Activated CD4-positive, alpha-beta T cell treated with anti-CD3 and anti-CD28 coated beads, Interleukin-2, amount 50 U/mL, for 48 hours (primary cell): ENCODE results near the gene PHACTR3.
"Not testable (repeated sequence)": the region's sequence is repeated elsewhere in the genome, so short reads cannot be mapped to it uniquely, and the experiment has no call there.

ENCODE experiments used
- DNase-seq, 2 experiments: peaks; one replicate each; pipeline ENCODE4 v3.0.0-alpha.2; 2020

PHACTR3 gene

GRCh38 chr20:59603781-59604541, at the start of gene PHACTR3:
Gene PHACTR3 (plus strand): TSS chr20:59604540. CDS start chr20:59605015, 475 bp downstream.
- no peak for DNase-seq

GRCh38 chr20:59557733-59558529, 46.4 kb upstream of the PHACTR3 start:
- not testable (repeated sequence) for DNase-seq

GRCh38 chr20:59559024-59559817, 45.1 kb upstream of the PHACTR3 start:
- no peak for DNase-seq

GRCh38 chr20:59559863-59560262, 44.5 kb upstream of the PHACTR3 start:
- no peak for DNase-seq

- no peak for DNase-seq
Measured at GRCh38 chr20:59560588-59561227, 43.6 kb upstream of the PHACTR3 start.

- DNase-seq: no peak
Measured at GRCh38 chr20:59561228-59561605, 43.1 kb upstream of the PHACTR3 start.

- no peak for DNase-seq
Measured at GRCh38 chr20:59561614-59562277, 42.6 kb upstream of the PHACTR3 start.

- DNase-seq: no peak
Measured at GRCh38 chr20:59564171-59564570, 40.2 kb upstream of the PHACTR3 start.

- DNase-seq: no peak
Measured at GRCh38 chr20:59564943-59565342, 39.4 kb upstream of the PHACTR3 start.

GRCh38 chr20:59565768-59566461, 38.4 kb upstream of the PHACTR3 start:
- DNase-seq: no peak

- no peak for DNase-seq
Measured at GRCh38 chr20:59566631-59567524, 37.5 kb upstream of the PHACTR3 start.

- no peak for DNase-seq
Measured at GRCh38 chr20:59567585-59568508, 36.5 kb upstream of the PHACTR3 start.

- no peak for DNase-seq
Measured at GRCh38 chr20:59568509-59569024, 35.8 kb upstream of the PHACTR3 start.

GRCh38 chr20:59569305-59569704, 35.0 kb upstream of the PHACTR3 start:
- DNase-seq: no peak

- DNase-seq: no peak
Measured at GRCh38 chr20:59571151-59571550, 33.2 kb upstream of the PHACTR3 start.

- peak; percentile 58 to 71 for DNase-seq
Measured at GRCh38 chr20:59571551-59572314, 32.6 kb upstream of the PHACTR3 start.

GRCh38 chr20:59572515-59572914, 31.8 kb upstream of the PHACTR3 start:
- DNase-seq: no peak

- DNase-seq: no peak
Measured at GRCh38 chr20:59573837-59574236, 30.5 kb upstream of the PHACTR3 start.
